Fibroblast of pulmonary artery (primary cell): Measurements from ENCODE around the gene VAX1.
"Not testable (repeated sequence)": the region's sequence is repeated elsewhere in the genome, so short reads cannot be mapped to it uniquely, and the experiment has no call there.

Experiments used
- DNase-seq: peaks from one replicate; pipeline ENCODE4 v3.0.0-alpha.2; 2010; ENCODE audit warnings: low read depth
- H3K4me3 ChIP-seq: replicated peaks from 2 replicates; pipeline ENCODE4 v1.5.1; 2011; ENCODE audit warnings: low read depth, mild to moderate bottlenecking, control low read depth, low read length, moderate library complexity
- TF ChIP-seq, protein P1 (sequence below): IDR thresholded peaks from 2 replicates; pipeline ENCODE4 v1.5.1; 2011; ENCODE audit warnings: mild to moderate bottlenecking, control low read depth, low read length, inconsistent platforms; ENCODE audit errors: missing control alignments

The VAX1 gene, protein sequence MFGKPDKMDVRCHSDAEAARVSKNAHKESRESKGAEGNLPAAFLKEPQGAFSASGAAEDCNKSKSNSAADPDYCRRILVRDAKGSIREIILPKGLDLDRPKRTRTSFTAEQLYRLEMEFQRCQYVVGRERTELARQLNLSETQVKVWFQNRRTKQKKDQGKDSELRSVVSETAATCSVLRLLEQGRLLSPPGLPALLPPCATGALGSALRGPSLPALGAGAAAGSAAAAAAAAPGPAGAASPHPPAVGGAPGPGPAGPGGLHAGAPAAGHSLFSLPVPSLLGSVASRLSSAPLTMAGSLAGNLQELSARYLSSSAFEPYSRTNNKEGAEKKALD

DNA sequence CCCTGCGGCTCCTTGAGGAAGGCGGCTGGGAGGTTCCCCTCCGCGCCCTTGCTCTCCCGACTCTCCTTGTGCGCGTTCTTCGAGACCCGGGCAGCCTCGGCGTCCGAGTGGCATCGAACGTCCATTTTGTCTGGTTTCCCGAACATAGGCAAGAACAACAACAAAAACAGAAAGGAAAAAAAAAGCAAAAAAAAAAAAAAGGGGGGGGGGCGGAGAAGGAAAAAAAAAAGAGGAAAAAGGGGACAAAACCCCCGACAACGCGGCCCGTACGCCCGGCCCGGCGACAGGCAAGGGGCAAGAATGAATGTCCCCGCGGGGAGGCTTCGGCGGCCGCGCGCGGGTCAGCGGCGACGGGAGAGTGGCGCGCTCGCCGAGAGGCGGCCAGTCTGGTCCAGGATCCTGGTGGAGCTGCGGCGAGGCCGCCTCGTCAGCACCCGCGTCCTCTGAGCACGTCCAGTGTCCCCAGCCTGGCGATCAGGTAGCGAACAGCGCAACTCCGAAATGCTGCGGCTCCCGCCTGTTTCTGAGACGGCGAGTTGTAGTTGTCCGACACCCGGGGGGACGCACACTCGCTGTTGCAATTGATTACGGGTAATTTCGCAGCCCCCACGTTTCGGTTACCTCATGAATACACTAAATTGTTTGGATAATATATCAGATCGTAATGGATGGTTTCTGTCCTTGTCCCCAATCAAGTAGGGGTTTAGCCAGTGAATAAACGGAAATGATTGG is at the start of gene VAX1:
Gene VAX1, minus strand, starts transcription at position 360 of the 732 bp plus-strand sequence. Its CDS starts 214 bp downstream, at position 146.
- peak within 1 kb of the TSS; percentile 21 for H3K4me3 ChIP-seq
- TF ChIP-seq, protein P1, sequence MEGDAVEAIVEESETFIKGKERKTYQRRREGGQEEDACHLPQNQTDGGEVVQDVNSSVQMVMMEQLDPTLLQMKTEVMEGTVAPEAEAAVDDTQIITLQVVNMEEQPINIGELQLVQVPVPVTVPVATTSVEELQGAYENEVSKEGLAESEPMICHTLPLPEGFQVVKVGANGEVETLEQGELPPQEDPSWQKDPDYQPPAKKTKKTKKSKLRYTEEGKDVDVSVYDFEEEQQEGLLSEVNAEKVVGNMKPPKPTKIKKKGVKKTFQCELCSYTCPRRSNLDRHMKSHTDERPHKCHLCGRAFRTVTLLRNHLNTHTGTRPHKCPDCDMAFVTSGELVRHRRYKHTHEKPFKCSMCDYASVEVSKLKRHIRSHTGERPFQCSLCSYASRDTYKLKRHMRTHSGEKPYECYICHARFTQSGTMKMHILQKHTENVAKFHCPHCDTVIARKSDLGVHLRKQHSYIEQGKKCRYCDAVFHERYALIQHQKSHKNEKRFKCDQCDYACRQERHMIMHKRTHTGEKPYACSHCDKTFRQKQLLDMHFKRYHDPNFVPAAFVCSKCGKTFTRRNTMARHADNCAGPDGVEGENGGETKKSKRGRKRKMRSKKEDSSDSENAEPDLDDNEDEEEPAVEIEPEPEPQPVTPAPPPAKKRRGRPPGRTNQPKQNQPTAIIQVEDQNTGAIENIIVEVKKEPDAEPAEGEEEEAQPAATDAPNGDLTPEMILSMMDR, result no peak
- DNase-seq, result no peak

DNA sequence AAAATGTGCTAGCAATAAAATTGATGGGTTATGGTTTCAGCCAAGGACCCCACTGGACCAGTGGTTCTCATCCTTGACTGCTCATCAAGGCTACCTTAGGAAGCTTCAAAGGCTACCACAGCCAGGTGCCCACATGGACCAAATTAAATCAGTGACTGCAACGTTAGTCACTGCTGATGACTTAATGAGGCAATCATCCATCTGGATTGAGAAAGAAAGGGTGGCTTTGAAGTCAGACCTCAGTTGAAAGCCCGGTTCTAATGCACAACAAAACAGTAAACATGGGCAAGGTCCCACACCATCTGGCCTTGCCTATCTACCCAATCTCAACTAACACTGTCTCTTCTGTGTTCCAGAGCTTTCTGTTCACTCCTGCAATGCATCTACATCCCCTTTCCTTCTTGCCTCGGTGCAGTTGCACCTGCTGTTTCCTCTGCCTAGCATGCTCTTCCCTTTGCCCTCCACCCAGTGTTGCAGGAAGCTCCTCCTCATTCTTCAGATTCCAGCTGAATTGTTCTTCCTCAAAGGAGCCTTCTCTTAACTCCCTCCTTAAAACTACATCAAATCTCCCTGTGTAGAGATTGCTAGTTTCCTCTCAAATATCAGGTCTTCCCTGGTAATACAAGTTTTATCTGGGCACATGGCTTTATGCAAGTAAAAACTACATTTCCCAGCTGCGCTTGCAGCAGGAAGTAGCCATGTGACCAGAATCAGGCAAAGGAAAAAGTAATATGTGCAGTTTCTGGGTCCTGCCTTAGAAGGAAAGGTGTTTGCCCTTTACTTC is 49.0 kb upstream of the VAX1 start:
- TF ChIP-seq, protein P1, result no peak
- no peak for DNase-seq
- H3K4me3 ChIP-seq, result no peak overlapping the region

GRCh38 chr10:117185817-117186216 is 47.7 kb upstream of the VAX1 start:
- DNase-seq, H3K4me3 ChIP-seq: not testable (repeated sequence)

DNA sequence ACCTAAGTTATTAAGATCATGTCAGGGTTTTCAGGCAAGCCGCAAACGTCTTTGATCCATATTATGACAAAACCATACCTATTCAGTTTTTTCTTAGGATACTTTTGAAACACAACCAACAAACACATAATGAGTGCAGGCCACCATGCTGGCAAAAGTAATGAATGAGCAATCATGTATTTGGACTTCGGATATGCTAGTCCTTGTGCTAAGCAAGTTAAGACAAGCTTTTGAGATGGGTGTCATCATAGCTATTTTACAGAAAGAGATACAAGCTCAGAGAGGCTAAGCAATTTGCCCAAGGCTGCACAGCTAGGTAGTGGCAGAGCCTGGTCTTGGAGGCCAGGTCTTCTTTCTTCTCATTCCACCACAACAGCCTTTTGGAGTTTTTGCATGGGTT is 46.8 kb upstream of the VAX1 start:
- no peak overlapping the region for H3K4me3 ChIP-seq
- TF ChIP-seq, protein P1, result no peak
- DNase-seq, result no peak

DNA sequence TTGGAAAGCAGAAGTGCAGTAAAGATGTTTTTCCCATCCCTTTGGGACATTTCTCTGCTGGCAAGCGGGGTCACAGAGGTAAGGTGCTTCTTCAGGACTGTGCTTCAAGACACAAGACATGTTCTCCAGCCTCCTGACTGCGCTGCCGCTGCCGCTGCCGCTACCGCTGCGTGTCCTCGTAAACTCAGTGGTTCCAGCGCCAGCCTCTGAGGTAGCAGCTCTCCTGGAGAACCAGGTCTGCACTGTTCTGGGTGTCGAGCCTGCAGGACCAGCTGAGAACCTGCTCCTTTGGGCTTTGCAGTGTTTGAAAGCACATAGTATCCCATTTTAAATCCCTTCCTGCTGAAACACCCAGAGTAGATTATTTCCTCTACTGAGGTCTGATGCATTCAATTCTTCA is 46.2 kb upstream of the VAX1 start:
- no peak overlapping the region for H3K4me3 ChIP-seq
- no peak for DNase-seq
- TF ChIP-seq, protein P1, result no peak

GRCh38 chr10:117178190-117178589 is 40.1 kb upstream of the VAX1 start:
- TF ChIP-seq, protein P1, result no peak
- H3K4me3 ChIP-seq, result no peak overlapping the region
- DNase-seq, result no peak

GRCh38 chr10:117175901-117176534 is 37.9 kb upstream of the VAX1 start:
- H3K4me3 ChIP-seq, result peak overlapping the region; percentile 40
- TF ChIP-seq, protein P1, result peak; percentile 88
- DNase-seq, result peak; percentile 83
